GM21737 (cell line): Measurements from ENCODE around the gene FMO4.
"Not testable (repeated sequence)": the region's sequence is repeated elsewhere in the genome, so short reads cannot be mapped to it uniquely, and the experiment has no call there.

Experiments used
- ATAC-seq: cut with Tn5 transposase; IDR thresholded peaks from one replicate; pipeline ENCODE4 v1.9.1; 2021; ENCODE audit warnings: mild to moderate bottlenecking, moderate library complexity; ENCODE audit not compliant: unreplicated experiment

The FMO4 gene

GRCh38 chr1:171329251-171329650 lies 15.3 kb downstream of the FMO4 start:
- no peak for ATAC-seq

- no peak for ATAC-seq
These were observed 20.1 kb downstream of the FMO4 start for GRCh38 chr1:171334024-171334640.

- ATAC-seq: no peak
These were observed 22.0 kb downstream of the FMO4 start for GRCh38 chr1:171335964-171336363.

- ATAC-seq: not testable (repeated sequence)
These were observed 25.4 kb downstream of the FMO4 start for GRCh38 chr1:171339345-171339744.

- no peak for ATAC-seq
These were observed 29.9 kb downstream of the FMO4 start for GRCh38 chr1:171343727-171344472.

GRCh38 chr1:171344473-171344820 lies 30.5 kb downstream of the FMO4 start:
- ATAC-seq: no peak

GRCh38 chr1:171345536-171345935 lies 31.6 kb downstream of the FMO4 start:
- no peak for ATAC-seq

GRCh38 chr1:171346881-171347280 lies 32.9 kb downstream of the FMO4 start:
- ATAC-seq: no peak

- no peak for ATAC-seq
These were observed 36.6 kb downstream of the FMO4 start for GRCh38 chr1:171350594-171350993.

- no peak for ATAC-seq
These were observed 38.0 kb downstream of the FMO4 start for GRCh38 chr1:171351961-171352360.

- ATAC-seq: no peak
These were observed 38.6 kb downstream of the FMO4 start for GRCh38 chr1:171352554-171352953.

- no peak for ATAC-seq
These were observed 41.7 kb downstream of the FMO4 start for GRCh38 chr1:171355727-171356126.

- ATAC-seq: no peak
These were observed 43.2 kb downstream of the FMO4 start for GRCh38 chr1:171357179-171357578.

- not testable (repeated sequence) for ATAC-seq
These were observed 45.3 kb downstream of the FMO4 start for GRCh38 chr1:171359355-171359648.

- ATAC-seq: not testable (repeated sequence)
These were observed 45.9 kb downstream of the FMO4 start for GRCh38 chr1:171359731-171360527.

GRCh38 chr1:171366085-171366484 lies 52.1 kb downstream of the FMO4 start:
- no peak for ATAC-seq

- ATAC-seq: no peak
These were observed 52.8 kb downstream of the FMO4 start for GRCh38 chr1:171366816-171367215.

- no peak for ATAC-seq
These were observed 53.5 kb downstream of the FMO4 start for GRCh38 chr1:171367436-171367835.

GRCh38 chr1:171372418-171373084 lies 58.6 kb downstream of the FMO4 start:
- no peak for ATAC-seq

- not testable (repeated sequence) for ATAC-seq
These were observed 59.6 kb downstream of the FMO4 start for GRCh38 chr1:171373357-171374122.

GRCh38 chr1:171379846-171380245 lies 65.9 kb downstream of the FMO4 start:
- no peak for ATAC-seq
